Breast epithelium (tissue), 4 donors: ENCODE measurements around the gene ELMOD3. TPM values are rescaled to one million over a fixed set of nuclear protein-coding genes. Genes with fewer than 3 reads are reported as not detected.

Experiments used
- DNase-seq, 2 donors: peaks; one replicate each; pipeline ENCODE4 v3.0.0-alpha.2; 2019; ENCODE audit warnings: low spot score in 2 of 2
- H3K27ac ChIP-seq, 2 donors: fragments of 200-600 bp; sonication (generic) in 1 of 2; one replicate each; pipeline ENCODE4 v1.5.1; 2016 to 2019; ENCODE audit warnings: mild to moderate bottlenecking in 1 of 2
- H3K27me3 ChIP-seq, 2 donors: fragments of 200-600 bp; sonication (generic) in 1 of 2; one replicate each; pipeline versions ENCODE4 v1.5.1 to v1.6.0; 2017 to 2019; ENCODE audit warnings: control low read depth in 1 of 2, mild to moderate bottlenecking in 1 of 2
- H3K36me3 ChIP-seq: fragments of 200-600 bp; one replicate; pipeline ENCODE4 v1.5.1; 2019
- H3K4me1 ChIP-seq, 2 donors: fragments of 200-600 bp; sonication (generic); one replicate each; pipeline ENCODE4 v1.5.1; 2016 to 2019; ENCODE audit warnings: control low read depth in 1 of 2
- H3K4me3 ChIP-seq, 3 donors: fragments of 200-600 bp; sonication (generic); 1 replicate in 2 of 3; 2 replicates in 1 of 3; pipeline ENCODE4 v1.5.1; 2016 to 2019; ENCODE audit warnings: mild to moderate bottlenecking in 3 of 3, moderate library complexity in 2 of 3
- H3K9me3 ChIP-seq, 2 donors: fragments of 200-600 bp; sonication (generic) in 1 of 2; one replicate each; pipeline ENCODE4 v1.5.1; 2016 to 2019; ENCODE audit warnings: control low read depth in 1 of 2
- CTCF ChIP-seq, 3 donors: fragments of 450-650 bp; IDR thresholded peaks; one replicate each; pipeline ENCODE4 v1.5.1; 2016 to 2017; ENCODE audit warnings: antibody characterized with exemption in 3 of 3, mild to moderate bottlenecking in 3 of 3, moderate library complexity in 3 of 3
- POLR2A ChIP-seq: fragments of 450-650 bp; IDR thresholded peaks from one replicate; pipeline ENCODE4 v1.6.1; 2016; ENCODE audit warnings: antibody characterized with exemption, mild to moderate bottlenecking, moderate library complexity
- POLR2AphosphoS5 ChIP-seq, 3 donors: sonication (generic); formaldehyde crosslinking; IDR thresholded peaks; one replicate each; pipeline ENCODE4 v1.6.1; 2017; ENCODE audit warnings: antibody characterized with exemption in 3 of 3
- intact Hi-C: fragments of 100-400 bp; cut with DNase I; formaldehyde crosslinking; loops from one replicate; pipeline ENCODE4 v1.15.1; 2023; ENCODE audit warnings: low total_unique reads
- total RNA-seq, 3 donors: library from RNA; depleted of rRNA; stranded (reverse); fragments of >200 nt; gene quantifications; one replicate each; pipeline ENCODE4 v1.1.0, GENCODE V29; 2016

ELMOD3 gene
- total RNA-seq, 3 donors from 2014 or later: 42.9 to 149 (median 47.0) TPM

- intact Hi-C loops: no loop called here
- no peak overlapping the region for H3K4me3 ChIP-seq
Observed at GRCh38 chr2:85429213-85429923, 74.8 kb downstream of the ELMOD3 start.

GRCh38 chr2:85429924-85430289 is 75.3 kb downstream of the ELMOD3 start:
- Histone ChIP-seq H3K27me3 (no peaks in the 10 kb centered on the region), H3K27ac (no peak overlapping the region), H3K9me3 (no peaks in the 10 kb centered on the region), H3K36me3 (no peaks in the 10 kb centered on the region), H3K4me1 (peaks cover 0 to 11% of the 10 kb centered on the region in 2 donors), H3K4me3 (no peak overlapping the region)
- TF ChIP-seq CTCF (IDR thresholded peaks at IDR 0.05) (no peak), POLR2AphosphoS5 (IDR thresholded peaks at IDR 0.05) (no peak), POLR2A (no peak)
- intact Hi-C loops: loop anchor here (5.0 kb wide), 1 partner anchor 122 kb away; no protein-coding TSS in a partner anchor
- DNase-seq: no peak

More at GRCh38 chr2:85429213-85429923, 74.8 kb downstream of the ELMOD3 start:
- no peak for DNase-seq
- Histone ChIP-seq H3K9me3 (no peaks in the 10 kb centered on the region), H3K36me3 (no peaks in the 10 kb centered on the region), H3K27ac (no peak overlapping the region), H3K4me1 (peaks cover 0 to 11% of the 10 kb centered on the region in 2 donors), H3K27me3 (no peaks in the 10 kb centered on the region)
- TF ChIP-seq CTCF (IDR thresholded peaks at IDR 0.05): no peak
- no peak for TF ChIP-seq POLR2A
- no peak for TF ChIP-seq POLR2AphosphoS5 (IDR thresholded peaks at IDR 0.05)

- DNase-seq: no peak
- Histone ChIP-seq H3K4me1 (peaks cover 0 to 11% of the 10 kb centered on the region in 2 donors), H3K27me3 (no peaks in the 10 kb centered on the region), H3K27ac (no peak overlapping the region), H3K4me3 (no peak overlapping the region), H3K9me3 (no peaks in the 10 kb centered on the region), H3K36me3 (no peaks in the 10 kb centered on the region)
- TF ChIP-seq CTCF (IDR thresholded peaks at IDR 0.05): no peak
- TF ChIP-seq POLR2A: no peak
- no peak for TF ChIP-seq POLR2AphosphoS5 (IDR thresholded peaks at IDR 0.05)
- intact Hi-C loops: loop anchor here (5.0 kb wide), 1 partner anchor 121 kb away; no protein-coding TSS in a partner anchor
Observed at GRCh38 chr2:85430752-85431569, 76.4 kb downstream of the ELMOD3 start.

GRCh38 chr2:85431570-85432205 is 77.1 kb downstream of the ELMOD3 start:
- intact Hi-C loops: loop anchor here (5.0 kb wide), 1 partner anchor 121 kb away; no protein-coding TSS in a partner anchor
- TF ChIP-seq POLR2AphosphoS5 (IDR thresholded peaks at IDR 0.05): no peak
- no peak for TF ChIP-seq POLR2A
- TF ChIP-seq CTCF (IDR thresholded peaks at IDR 0.05): no peak
- H3K36me3 ChIP-seq: no peaks in the 10 kb centered on the region
- H3K27ac ChIP-seq: no peak overlapping the region
- H3K27me3 ChIP-seq: no peaks in the 10 kb centered on the region
- H3K9me3 ChIP-seq: no peaks in the 10 kb centered on the region
- DNase-seq: no peak
- peaks cover 3 to 11% of the 10 kb centered on the region in 2 donors for H3K4me1 ChIP-seq
- H3K4me3 ChIP-seq: no peak overlapping the region
